ENCODE measurements around the gene PPTC7. TPM values are rescaled to one million over a fixed set of nuclear protein-coding genes. Genes with fewer than 3 reads are reported as not detected.

PPTC7 gene
- total and polyA plus RNA-seq, 2 of the 8 experiments (the other 6 are each of a cell fraction or from before 2014, with no cell fraction given) = 8.1 to 15.9 TPM

DNA sequence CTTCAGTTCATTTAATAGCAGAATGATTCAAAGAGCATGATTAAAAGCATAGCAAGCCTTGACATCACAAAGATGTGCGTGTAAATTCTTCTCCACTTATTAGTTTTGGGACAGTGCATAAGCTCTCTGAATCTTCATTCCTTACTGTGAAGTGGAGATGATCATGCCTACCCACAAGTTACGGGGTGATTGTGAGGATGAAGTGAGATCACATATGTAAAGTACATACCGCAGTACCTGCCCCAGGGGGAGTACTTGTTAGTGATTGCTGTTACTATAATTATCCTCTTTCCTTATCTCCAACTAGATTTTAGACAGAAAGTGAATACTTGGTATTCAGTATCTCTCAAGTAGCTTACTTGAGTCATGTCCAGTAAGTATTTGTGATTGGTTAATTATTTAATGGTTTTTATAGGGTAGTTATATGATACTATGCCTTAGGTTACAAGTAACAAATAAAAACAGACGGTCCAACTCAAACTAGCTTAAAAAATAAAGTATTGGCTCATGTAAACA lies 75.0 kb downstream of the PPTC7 start (continued):
- no peak for TF ChIP-seq USF2 (IDR thresholded peaks at IDR 0.05; ENCODE audit: low read length)
- no peak for TF ChIP-seq SUZ12 (IDR thresholded peaks at IDR 0.05; ENCODE audit: low read length)
- no peak for TF ChIP-seq E2F6 (IDR thresholded peaks at IDR 0.05)
- TF ChIP-seq SIX5 (IDR thresholded peaks at IDR 0.05; ENCODE audit: low read depth, low read length) = no peak
